ENCODE results near the gene ARID1B. TPM values are rescaled to one million over a fixed set of nuclear protein-coding genes. Genes with fewer than 3 reads are reported as not detected.
A peak's percentile ranks its signal among the peaks of the same experiment; 100 is the strongest.

Gene ARID1B
- polyA plus RNA-seq, 4 donors = 7.3 to 43.5 (median 17.0) TPM

- WGBS, 3 donors = 93 to 94% (median 93%) methylated on average over 3 of the region's 3 CpGs
- H3K27ac ChIP-seq (ENCODE audit: low read depth in 1 of 3, low read length in 2 of 3) = no peak overlapping the region
- H3K36me3 ChIP-seq (ENCODE audit: control insufficient read depth in 3 of 3, insufficient read depth in 2 of 3, low read depth in 1 of 3, low read length in 3 of 3) = peaks cover 0 to 7% (median 0%) of the 10 kb centered on the region in 3 donors
- no peak overlapping the region for H3K4me3 ChIP-seq (ENCODE audit: low read depth in 1 of 3, low read length in 3 of 3)
- H3K9me3 ChIP-seq (ENCODE audit: control insufficient read depth in 2 of 2, insufficient read depth in 1 of 2, low read depth in 1 of 2, low read length in 1 of 2) = no peaks in the 10 kb centered on the region
- FAIRE-seq = no peak
- H3K4me1 ChIP-seq (ENCODE audit: control insufficient read depth in 3 of 3, insufficient read depth in 2 of 3, low read depth in 1 of 3, low read length in 2 of 3) = peaks cover 0 to 14% (median 4%) of the 10 kb centered on the region in 3 donors
- no peaks in the 10 kb centered on the region for H3K27me3 ChIP-seq (ENCODE audit: control insufficient read depth in 3 of 3, insufficient read depth in 3 of 3, low read length in 3 of 3)
- DNase-seq = no peak
These were observed 43.1 kb downstream of the ARID1B start for GRCh38 chr6:156820089-156820798.

- FAIRE-seq (no peak), DNase-seq (no peak)
- H3K36me3 ChIP-seq (ENCODE audit: control insufficient read depth in 3 of 3, insufficient read depth in 2 of 3, low read depth in 1 of 3, low read length in 3 of 3) = peaks cover 0 to 14% (median 0%) of the 10 kb centered on the region in 3 donors
- H3K4me3 ChIP-seq (ENCODE audit: low read depth in 1 of 3, low read length in 3 of 3) = no peak overlapping the region
- WGBS, 3 donors = 87 to 97% (median 91%) methylated on average over 2 of the region's 2 CpGs
- no peaks in the 10 kb centered on the region for H3K9me3 ChIP-seq (ENCODE audit: control insufficient read depth in 2 of 2, insufficient read depth in 1 of 2, low read depth in 1 of 2, low read length in 1 of 2)
- H3K27ac ChIP-seq (ENCODE audit: low read depth in 1 of 3, low read length in 2 of 3) = no peak overlapping the region
- no peaks in the 10 kb centered on the region for H3K27me3 ChIP-seq (ENCODE audit: control insufficient read depth in 3 of 3, insufficient read depth in 3 of 3, low read length in 3 of 3)
- peaks cover 0 to 12% (median under 1%) of the 10 kb centered on the region in 3 donors for H3K4me1 ChIP-seq (ENCODE audit: control insufficient read depth in 3 of 3, insufficient read depth in 2 of 3, low read depth in 1 of 3, low read length in 2 of 3)
These were observed 44.5 kb downstream of the ARID1B start for GRCh38 chr6:156821707-156822106.

- DNase-seq (no peak), FAIRE-seq (no peak)
- H3K27ac ChIP-seq (ENCODE audit: low read depth in 1 of 3, low read length in 2 of 3) = no peak overlapping the region
- H3K27me3 ChIP-seq (ENCODE audit: control insufficient read depth in 3 of 3, insufficient read depth in 3 of 3, low read length in 3 of 3) = no peaks in the 10 kb centered on the region
- WGBS, 3 donors = 63 to 76% (median 68%) methylated on average over 14 of the region's 14 CpGs
- H3K36me3 ChIP-seq (ENCODE audit: control insufficient read depth in 3 of 3, insufficient read depth in 2 of 3, low read depth in 1 of 3, low read length in 3 of 3) = peaks cover 0 to 17% (median 0%) of the 10 kb centered on the region in 3 donors
- H3K4me3 ChIP-seq (ENCODE audit: low read depth in 1 of 3, low read length in 3 of 3) = no peak overlapping the region
- H3K4me1 ChIP-seq (ENCODE audit: control insufficient read depth in 3 of 3, insufficient read depth in 2 of 3, low read depth in 1 of 3, low read length in 2 of 3) = peaks cover 0 to 11% (median 0%) of the 10 kb centered on the region in 3 donors
- no peaks in the 10 kb centered on the region for H3K9me3 ChIP-seq (ENCODE audit: control insufficient read depth in 2 of 2, insufficient read depth in 1 of 2, low read depth in 1 of 2, low read length in 1 of 2)
These were observed 45.6 kb downstream of the ARID1B start for GRCh38 chr6:156822747-156823206.

- no peak for FAIRE-seq
- H3K4me1 ChIP-seq (ENCODE audit: control insufficient read depth in 3 of 3, insufficient read depth in 2 of 3, low read depth in 1 of 3, low read length in 2 of 3) = peaks cover 0 to 10% (median 0%) of the 10 kb centered on the region in 3 donors
- H3K9me3 ChIP-seq (ENCODE audit: control insufficient read depth in 2 of 2, insufficient read depth in 1 of 2, low read depth in 1 of 2, low read length in 1 of 2) = no peaks in the 10 kb centered on the region
- no peak overlapping the region for H3K27ac ChIP-seq (ENCODE audit: low read depth in 1 of 3, low read length in 2 of 3)
- DNase-seq = no peak
- H3K4me3 ChIP-seq (ENCODE audit: low read depth in 1 of 3, low read length in 3 of 3) = no peak overlapping the region
- peaks cover 0 to 24% (median 1%) of the 10 kb centered on the region in 3 donors for H3K36me3 ChIP-seq (ENCODE audit: control insufficient read depth in 3 of 3, insufficient read depth in 2 of 3, low read depth in 1 of 3, low read length in 3 of 3)
- WGBS, 3 donors = 82 to 95% (median 89%) methylated on average over 8 of the region's 8 CpGs
- H3K27me3 ChIP-seq (ENCODE audit: control insufficient read depth in 3 of 3, insufficient read depth in 3 of 3, low read length in 3 of 3) = no peaks in the 10 kb centered on the region
These were observed 47.0 kb downstream of the ARID1B start for GRCh38 chr6:156824142-156824541.

- H3K27me3 ChIP-seq (ENCODE audit: control insufficient read depth in 3 of 3, insufficient read depth in 3 of 3, low read length in 3 of 3) = no peaks in the 10 kb centered on the region
- H3K36me3 ChIP-seq (ENCODE audit: control insufficient read depth in 3 of 3, insufficient read depth in 2 of 3, low read depth in 1 of 3, low read length in 3 of 3) = peaks cover 0 to 30% (median 2%) of the 10 kb centered on the region in 3 donors
- H3K4me1 ChIP-seq (ENCODE audit: control insufficient read depth in 3 of 3, insufficient read depth in 2 of 3, low read depth in 1 of 3, low read length in 2 of 3) = peaks cover 0 to 4% (median 0%) of the 10 kb centered on the region in 3 donors
- WGBS, 3 donors = 28 to 48% (median 42%) methylated on average over 3 of the region's 3 CpGs
- H3K9me3 ChIP-seq (ENCODE audit: control insufficient read depth in 2 of 2, insufficient read depth in 1 of 2, low read depth in 1 of 2, low read length in 1 of 2) = no peaks in the 10 kb centered on the region
- no peak for FAIRE-seq
- H3K4me3 ChIP-seq (ENCODE audit: low read depth in 1 of 3, low read length in 3 of 3) = no peak overlapping the region
- H3K27ac ChIP-seq (ENCODE audit: low read depth in 1 of 3, low read length in 2 of 3) = no peak overlapping the region
- DNase-seq = no peak
These were observed 48.3 kb downstream of the ARID1B start for GRCh38 chr6:156825475-156825874.

GRCh38 chr6:156826290-156826955 lies 49.2 kb downstream of the ARID1B start:
- H3K27ac ChIP-seq (ENCODE audit: low read depth in 1 of 3, low read length in 2 of 3) = no peak overlapping the region
- DNase-seq (no peak), FAIRE-seq (no peak)
- peaks cover 0 to 36% (median 2%) of the 10 kb centered on the region in 3 donors for H3K36me3 ChIP-seq (ENCODE audit: control insufficient read depth in 3 of 3, insufficient read depth in 2 of 3, low read depth in 1 of 3, low read length in 3 of 3)
- H3K4me1 ChIP-seq (ENCODE audit: control insufficient read depth in 3 of 3, insufficient read depth in 2 of 3, low read depth in 1 of 3, low read length in 2 of 3) = peaks cover 0 to 4% (median 0%) of the 10 kb centered on the region in 3 donors
- H3K9me3 ChIP-seq (ENCODE audit: control insufficient read depth in 2 of 2, insufficient read depth in 1 of 2, low read depth in 1 of 2, low read length in 1 of 2) = no peaks in the 10 kb centered on the region
- H3K27me3 ChIP-seq (ENCODE audit: control insufficient read depth in 3 of 3, insufficient read depth in 3 of 3, low read length in 3 of 3) = no peaks in the 10 kb centered on the region
- no peak overlapping the region for H3K4me3 ChIP-seq (ENCODE audit: low read depth in 1 of 3, low read length in 3 of 3)
- WGBS, 3 donors = 78 to 88% (median 82%) methylated on average over 10 of the region's 10 CpGs

- H3K36me3 ChIP-seq (ENCODE audit: control insufficient read depth in 3 of 3, insufficient read depth in 2 of 3, low read depth in 1 of 3, low read length in 3 of 3) = peaks cover 0 to 36% (median 2%) of the 10 kb centered on the region in 3 donors
- no peak overlapping the region for H3K27ac ChIP-seq (ENCODE audit: low read depth in 1 of 3, low read length in 2 of 3)
- H3K4me3 ChIP-seq (ENCODE audit: low read depth in 1 of 3, low read length in 3 of 3) = no peak overlapping the region
- H3K27me3 ChIP-seq (ENCODE audit: control insufficient read depth in 3 of 3, insufficient read depth in 3 of 3, low read length in 3 of 3) = no peaks in the 10 kb centered on the region
- DNase-seq (no peak), FAIRE-seq (no peak)
- peaks cover 0 to 4% (median 0%) of the 10 kb centered on the region in 3 donors for H3K4me1 ChIP-seq (ENCODE audit: control insufficient read depth in 3 of 3, insufficient read depth in 2 of 3, low read depth in 1 of 3, low read length in 2 of 3)
- H3K9me3 ChIP-seq (ENCODE audit: control insufficient read depth in 2 of 2, insufficient read depth in 1 of 2, low read depth in 1 of 2, low read length in 1 of 2) = no peaks in the 10 kb centered on the region
- WGBS, 3 donors = 54 to 69% (median 66%) methylated on average over 4 of the region's 4 CpGs
These were observed 50.2 kb downstream of the ARID1B start for GRCh38 chr6:156827382-156827781.

- H3K4me1 ChIP-seq (ENCODE audit: control insufficient read depth in 3 of 3, insufficient read depth in 2 of 3, low read depth in 1 of 3, low read length in 2 of 3) = peaks cover 0 to 4% (median 0%) of the 10 kb centered on the region in 3 donors
- H3K27ac ChIP-seq (ENCODE audit: low read depth in 1 of 3, low read length in 2 of 3) = peak overlapping the region in 1 of 3 donors; percentile 2
- FAIRE-seq (no peak), DNase-seq (no peak)
- 68 to 84% (median 73%) methylated on average over 5 of the region's 5 CpGs for WGBS, 3 donors
- H3K4me3 ChIP-seq (ENCODE audit: low read depth in 1 of 3, low read length in 3 of 3) = no peak overlapping the region
- peaks cover 0 to 29% (median 5%) of the 10 kb centered on the region in 3 donors for H3K36me3 ChIP-seq (ENCODE audit: control insufficient read depth in 3 of 3, insufficient read depth in 2 of 3, low read depth in 1 of 3, low read length in 3 of 3)
- no peaks in the 10 kb centered on the region for H3K9me3 ChIP-seq (ENCODE audit: control insufficient read depth in 2 of 2, insufficient read depth in 1 of 2, low read depth in 1 of 2, low read length in 1 of 2)
- H3K27me3 ChIP-seq (ENCODE audit: control insufficient read depth in 3 of 3, insufficient read depth in 3 of 3, low read length in 3 of 3) = no peaks in the 10 kb centered on the region
These were observed 51.1 kb downstream of the ARID1B start for GRCh38 chr6:156828280-156828703.

All from small intestine (tissue), 7 donors.